A673 (cell line): Measurements from ENCODE around the gene CCDC102A. TPM values are rescaled to one million over a fixed set of nuclear protein-coding genes. Genes with fewer than 3 reads are reported as not detected.

ENCODE experiments used
- BruUV-seq: library from RNA; stranded (reverse); fragments of 400-500 nt; replicated peaks from 2 replicates; lab custom pipeline; 2021; lab: Mats Ljungman, UMichigan
- CTCF ChIA-PET: fragments of 300-600 bp; sonication (Branson Sonifier 250); formaldehyde crosslinking; loops from one replicate; lab custom pipeline; 2022; ENCODE audit warnings: antibody characterized with exemption; lab: Charles Lee
- POLR2A ChIA-PET: fragments of 300-600 bp; sonication (Branson Sonifier 250); formaldehyde crosslinking; loops from one replicate; lab custom pipeline; 2022; ENCODE audit warnings: antibody characterized with exemption; ENCODE audit not compliant: low non-redundant PET; lab: Charles Lee
- DNase-seq: peaks from one replicate; pipeline ENCODE4 v3.0.0-alpha.2; 2015; ENCODE audit warnings: low spot score
- H3K27ac ChIP-seq: fragments of 200-600 bp; sonication (generic); 2 replicates; pipeline ENCODE4 v1.5.1; 2016; ENCODE audit warnings: mixed run types, low read depth, mild to moderate bottlenecking, mixed read lengths, antibody characterized with exemption, low read length; ENCODE audit not compliant: poor library complexity, severe bottlenecking
- H3K27me3 ChIP-seq: fragments of 200-600 bp; sonication (generic); replicated peaks from 2 replicates; pipeline ENCODE4 v1.6.1; 2017; ENCODE audit warnings: mixed run types, low read depth, mild to moderate bottlenecking, mixed read lengths, antibody characterized with exemption, low read length; ENCODE audit not compliant: insufficient read depth, poor library complexity
- H3K36me3 ChIP-seq: fragments of 200-600 bp; sonication (generic); 2 replicates; pipeline ENCODE4 v1.6.1; 2016; ENCODE audit warnings: mixed run types, mild to moderate bottlenecking, mixed read lengths, antibody characterized with exemption, low read length; ENCODE audit not compliant: insufficient read depth, poor library complexity, severe bottlenecking
- H3K4me1 ChIP-seq: fragments of 200-600 bp; sonication (generic); 2 replicates; pipeline ENCODE4 v1.6.1; 2017; ENCODE audit warnings: mixed run types, mild to moderate bottlenecking, mixed read lengths, antibody characterized with exemption, low read length; ENCODE audit not compliant: insufficient read depth, poor library complexity, severe bottlenecking
- H3K4me3 ChIP-seq: fragments of 200-600 bp; sonication (generic); 2 replicates; pipeline ENCODE4 v1.5.1; 2016; ENCODE audit warnings: low read depth, mixed run types, mild to moderate bottlenecking, mixed read lengths, low read length; ENCODE audit not compliant: poor library complexity, severe bottlenecking
- H3K9me3 ChIP-seq: fragments of 200-600 bp; sonication (generic); 2 replicates; pipeline ENCODE4 v1.6.1; 2016; ENCODE audit warnings: mixed run types, low read depth, mild to moderate bottlenecking, mixed read lengths, antibody characterized with exemption, low read length; ENCODE audit not compliant: poor library complexity, severe bottlenecking
- EZH2 ChIP-seq: fragments of 200-600 bp; sonication (generic); IDR thresholded peaks from 2 replicates; pipeline ENCODE4 v1.6.1; 2017; ENCODE audit warnings: borderline replicate concordance, low read depth, mild to moderate bottlenecking, mixed read lengths, antibody characterized with exemption, low read length; ENCODE audit not compliant: poor library complexity, severe bottlenecking
- intact Hi-C: fragments of 100-400 bp; cut with micrococcal nuclease; formaldehyde crosslinking; loops from one replicate; pipeline ENCODE4 v1.10.0; 2022; ENCODE audit not compliant: unreplicated experiment
- total RNA-seq: library from RNA; stranded (reverse); gene quantifications from 2 replicates; pipeline ENCODE4 v1.2.3, GENCODE V29; 2021
- TF ChIP-seq, protein P1 (sequence below): fragments of 300-800, 200-600 bp; sonication (generic); conservative IDR thresholded peaks from 2 replicates; pipeline ENCODE4 v1.5.1; 2017; ENCODE audit warnings: low read depth, mild to moderate bottlenecking, antibody characterized with exemption, low read length, moderate library complexity, mixed read lengths

The CCDC102A gene
- total RNA-seq, 1 experiment from 2014 or later = 10.3 TPM

DNA sequence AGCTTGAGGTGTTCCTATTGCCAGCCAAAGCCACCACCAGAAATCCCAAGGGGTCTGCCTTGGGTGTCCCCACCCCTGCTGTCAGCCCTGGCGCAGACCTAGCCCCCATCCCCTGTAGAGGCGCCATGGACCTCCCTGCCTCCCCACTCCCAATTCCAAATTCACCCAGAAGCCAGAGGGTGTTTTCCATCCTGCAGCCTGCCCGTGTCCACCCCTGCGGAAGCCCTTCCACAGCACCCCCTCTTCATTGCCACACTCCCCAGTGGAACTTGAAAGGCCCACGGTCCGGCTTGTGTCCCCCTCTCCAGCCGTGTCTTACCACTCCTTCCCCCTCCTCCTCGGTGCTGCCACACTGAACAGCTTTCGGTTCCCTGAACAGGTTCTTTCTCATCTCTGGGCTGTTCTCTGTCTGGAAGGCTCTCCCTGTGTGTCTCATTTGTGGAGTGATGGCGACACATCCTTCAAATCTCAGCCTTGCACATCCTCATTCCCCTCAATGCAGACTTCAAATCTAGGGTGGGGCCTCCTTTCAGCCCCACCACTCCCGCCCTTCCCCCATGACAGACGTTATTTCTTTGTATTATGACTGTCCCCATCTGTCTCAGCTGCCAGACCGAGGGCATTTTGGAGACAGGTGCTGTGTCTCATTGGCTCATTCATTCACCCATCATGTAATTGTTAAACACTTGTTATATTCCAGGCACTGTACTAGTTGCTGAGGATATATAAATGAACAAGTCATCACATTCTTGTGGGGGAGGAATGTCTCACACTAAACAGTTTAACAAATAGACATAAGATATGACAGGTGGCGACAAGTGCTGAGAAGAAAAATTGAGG lies 42.4 kb upstream of the CCDC102A start:
- BruUV-seq = no TSS peak
- ChIA-PET POLR2A (no interaction called here), CTCF (no interaction called here)
- Histone ChIP-seq H3K4me3 (no peak overlapping the region), H3K27ac (no peak overlapping the region), H3K36me3 (no peaks in the 10 kb centered on the region), H3K9me3 (no peaks in the 10 kb centered on the region), H3K27me3 (no peaks in the 10 kb centered on the region), H3K4me1 (no peaks in the 10 kb centered on the region)
- TF ChIP-seq, protein P1, sequence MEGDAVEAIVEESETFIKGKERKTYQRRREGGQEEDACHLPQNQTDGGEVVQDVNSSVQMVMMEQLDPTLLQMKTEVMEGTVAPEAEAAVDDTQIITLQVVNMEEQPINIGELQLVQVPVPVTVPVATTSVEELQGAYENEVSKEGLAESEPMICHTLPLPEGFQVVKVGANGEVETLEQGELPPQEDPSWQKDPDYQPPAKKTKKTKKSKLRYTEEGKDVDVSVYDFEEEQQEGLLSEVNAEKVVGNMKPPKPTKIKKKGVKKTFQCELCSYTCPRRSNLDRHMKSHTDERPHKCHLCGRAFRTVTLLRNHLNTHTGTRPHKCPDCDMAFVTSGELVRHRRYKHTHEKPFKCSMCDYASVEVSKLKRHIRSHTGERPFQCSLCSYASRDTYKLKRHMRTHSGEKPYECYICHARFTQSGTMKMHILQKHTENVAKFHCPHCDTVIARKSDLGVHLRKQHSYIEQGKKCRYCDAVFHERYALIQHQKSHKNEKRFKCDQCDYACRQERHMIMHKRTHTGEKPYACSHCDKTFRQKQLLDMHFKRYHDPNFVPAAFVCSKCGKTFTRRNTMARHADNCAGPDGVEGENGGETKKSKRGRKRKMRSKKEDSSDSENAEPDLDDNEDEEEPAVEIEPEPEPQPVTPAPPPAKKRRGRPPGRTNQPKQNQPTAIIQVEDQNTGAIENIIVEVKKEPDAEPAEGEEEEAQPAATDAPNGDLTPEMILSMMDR = no peak
- DNase-seq = no peak
- intact Hi-C loops = loop anchor here (5.0 to 10.0 kb wide), 4 partner anchors 424 to 914 kb away; partner anchors contain the start of genes CFAP20, USB1 and ZNF319

- no peak for TF ChIP-seq EZH2
- TF ChIP-seq, protein P1 = no peak
- BruUV-seq = no TSS peak
- H3K36me3 ChIP-seq = no peaks in the 10 kb centered on the region
- no peaks in the 10 kb centered on the region for H3K4me1 ChIP-seq
- H3K4me3 ChIP-seq = no peak overlapping the region
- intact Hi-C loops = loop anchor here (5.0 to 10.0 kb wide), 4 partner anchors 425 to 915 kb away; partner anchors contain the start of genes CFAP20, USB1 and ZNF319
- no peaks in the 10 kb centered on the region for H3K9me3 ChIP-seq
- POLR2A ChIA-PET = no interaction called here
- no peaks in the 10 kb centered on the region for H3K27me3 ChIP-seq
- CTCF ChIA-PET = no interaction called here
- H3K27ac ChIP-seq = no peak overlapping the region
- no peak for DNase-seq
Observed at GRCh38 chr16:57577691-57578224, 41.4 kb upstream of the CCDC102A start.

- Histone ChIP-seq H3K4me1 (no peaks in the 10 kb centered on the region), H3K36me3 (no peaks in the 10 kb centered on the region), H3K9me3 (no peaks in the 10 kb centered on the region), H3K4me3 (no peak overlapping the region), H3K27me3 (no peaks in the 10 kb centered on the region), H3K27ac (no peak overlapping the region)
- ChIA-PET POLR2A (no interaction called here), CTCF (interaction anchor here (0.5 to 0.8 kb wide), 2 partner anchors 14 to 18 kb away, joined by 3 read pairs; no protein-coding TSS in a partner anchor)
- intact Hi-C loops = loop anchor here (5.0 to 10.0 kb wide), 4 partner anchors 425 to 915 kb away; partner anchors contain the start of genes CFAP20, USB1 and ZNF319
- no TSS peak for BruUV-seq
- TF ChIP-seq, protein P1 = no peak
- no peak for TF ChIP-seq EZH2
- DNase-seq = no peak
Observed at GRCh38 chr16:57577214-57577613, 40.8 kb upstream of the CCDC102A start.
